GM19324 (cell line): ENCODE data around the gene SELE.
A peak's percentile ranks its signal among the peaks of the same experiment; 100 is the strongest.
"Not testable (repeated sequence)": the region's sequence is repeated elsewhere in the genome, so short reads cannot be mapped to it uniquely, and the experiment has no call there.

Experiments
- ATAC-seq: cut with Tn5 transposase; IDR thresholded peaks from one replicate; pipeline ENCODE4 v1.9.1; 2021; ENCODE audit warnings: mild to moderate bottlenecking, moderate library complexity; ENCODE audit not compliant: unreplicated experiment, low FRiP score

Gene SELE

DNA sequence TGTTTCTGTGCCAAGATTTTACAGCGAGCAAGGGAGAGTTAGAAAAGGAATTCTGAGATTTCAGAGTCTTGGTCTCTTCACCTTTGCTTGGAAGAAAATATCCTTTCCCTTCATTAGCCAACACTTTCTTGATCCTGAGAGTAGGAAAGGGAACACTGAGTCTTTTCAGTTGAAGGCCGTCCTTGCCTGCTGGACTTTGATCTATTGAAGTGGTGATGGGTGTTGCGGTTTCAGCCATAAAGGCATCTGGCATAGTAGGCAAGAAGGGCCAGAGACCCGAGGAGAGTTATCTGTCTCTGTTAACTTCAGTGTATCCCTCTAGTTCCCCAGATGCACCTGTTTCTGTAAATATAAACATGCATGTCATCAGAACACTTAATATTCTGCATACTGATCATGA is 9.7 kb downstream of the SELE start:
- no peak for ATAC-seq

DNA sequence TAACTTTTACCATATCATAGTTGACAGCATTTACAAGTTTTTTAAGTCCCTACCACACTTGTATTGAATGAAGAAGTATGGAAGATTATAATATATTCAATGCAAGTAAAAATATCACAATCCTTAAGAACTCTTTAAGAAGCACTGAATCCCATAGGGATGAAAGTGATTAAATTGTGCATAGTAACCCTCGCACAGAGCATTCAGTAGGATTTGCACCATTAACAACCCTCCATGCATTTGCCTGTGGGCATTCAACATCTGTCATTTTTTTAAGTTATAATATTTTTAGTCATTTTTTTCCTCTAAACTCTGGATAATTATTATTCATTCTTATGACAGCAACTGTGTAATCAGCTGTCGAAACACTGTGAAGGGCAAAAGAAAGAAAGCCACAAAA is 10.1 kb downstream of the SELE start:
- ATAC-seq = no peak

DNA sequence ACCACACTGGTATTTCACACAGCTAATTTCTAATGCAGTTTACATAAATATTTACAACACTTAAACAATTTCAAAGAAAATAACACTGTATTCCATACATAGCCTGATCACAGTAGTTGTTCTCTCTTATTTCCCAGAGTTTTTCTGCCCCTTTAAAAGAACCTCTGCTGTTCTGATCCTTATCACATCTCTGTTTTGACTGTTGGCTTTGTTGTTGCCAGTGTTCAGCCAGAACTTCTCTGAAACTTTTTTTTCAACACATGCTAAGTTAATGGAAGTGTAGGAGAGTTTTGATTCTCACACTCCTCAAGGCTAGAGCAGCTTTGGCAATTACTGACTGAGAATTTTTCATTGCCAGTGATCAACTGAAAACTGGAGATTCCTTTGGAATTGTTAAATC is 11.1 kb downstream of the SELE start:
- ATAC-seq = no peak

DNA sequence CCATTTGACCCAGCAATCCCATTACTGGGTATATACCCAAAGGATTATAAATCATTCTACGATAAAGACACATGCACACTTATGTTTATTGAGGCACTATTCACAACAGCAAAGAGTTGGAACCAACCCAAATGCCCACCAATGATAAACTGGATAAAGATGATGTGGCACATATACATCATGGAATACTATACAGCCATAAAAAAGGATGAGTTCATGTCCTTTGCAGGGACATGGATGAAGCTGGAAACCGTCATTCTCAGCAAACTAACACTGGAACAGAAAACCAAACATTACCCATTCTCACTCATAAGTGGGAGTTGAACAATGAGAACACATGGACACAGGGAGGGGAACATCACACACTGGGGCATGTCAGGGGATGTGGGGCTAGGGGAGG is 18.8 kb downstream of the SELE start:
- not testable (repeated sequence) for ATAC-seq

DNA sequence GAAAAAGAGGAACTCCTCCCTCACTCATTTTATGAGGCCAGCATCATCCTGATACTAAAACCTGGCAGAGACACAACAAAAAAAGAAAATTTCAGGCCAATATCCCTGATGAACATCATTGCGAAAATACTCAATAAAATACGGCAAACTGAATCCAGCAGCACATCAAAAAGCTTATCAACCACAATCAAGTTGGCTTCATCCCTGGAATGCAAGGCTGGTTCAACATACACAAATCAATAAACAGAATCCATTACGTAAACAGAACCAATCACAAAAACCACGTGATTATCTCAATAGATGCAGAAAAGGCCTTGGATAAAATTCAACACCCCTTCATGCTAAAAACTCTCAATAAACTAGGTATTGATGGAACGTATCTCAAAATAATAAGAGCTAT is 20.8 kb downstream of the SELE start:
- not testable (repeated sequence) for ATAC-seq

DNA sequence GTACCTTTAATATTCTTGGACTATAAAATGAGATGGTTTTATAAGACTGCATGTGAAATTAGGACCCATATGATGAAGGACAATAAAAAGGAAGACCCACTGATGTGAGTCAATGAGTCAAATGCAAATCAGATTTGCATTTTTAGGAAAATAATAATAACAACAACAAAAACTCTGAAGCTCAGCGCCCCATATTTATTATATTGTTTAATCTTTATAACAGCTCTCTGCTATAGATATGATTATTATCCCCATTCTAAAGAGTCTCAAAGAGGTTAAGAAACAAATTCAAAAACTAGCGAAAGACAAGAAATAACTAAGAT is 21.6 kb downstream of the SELE start:
- ATAC-seq = no peak

DNA sequence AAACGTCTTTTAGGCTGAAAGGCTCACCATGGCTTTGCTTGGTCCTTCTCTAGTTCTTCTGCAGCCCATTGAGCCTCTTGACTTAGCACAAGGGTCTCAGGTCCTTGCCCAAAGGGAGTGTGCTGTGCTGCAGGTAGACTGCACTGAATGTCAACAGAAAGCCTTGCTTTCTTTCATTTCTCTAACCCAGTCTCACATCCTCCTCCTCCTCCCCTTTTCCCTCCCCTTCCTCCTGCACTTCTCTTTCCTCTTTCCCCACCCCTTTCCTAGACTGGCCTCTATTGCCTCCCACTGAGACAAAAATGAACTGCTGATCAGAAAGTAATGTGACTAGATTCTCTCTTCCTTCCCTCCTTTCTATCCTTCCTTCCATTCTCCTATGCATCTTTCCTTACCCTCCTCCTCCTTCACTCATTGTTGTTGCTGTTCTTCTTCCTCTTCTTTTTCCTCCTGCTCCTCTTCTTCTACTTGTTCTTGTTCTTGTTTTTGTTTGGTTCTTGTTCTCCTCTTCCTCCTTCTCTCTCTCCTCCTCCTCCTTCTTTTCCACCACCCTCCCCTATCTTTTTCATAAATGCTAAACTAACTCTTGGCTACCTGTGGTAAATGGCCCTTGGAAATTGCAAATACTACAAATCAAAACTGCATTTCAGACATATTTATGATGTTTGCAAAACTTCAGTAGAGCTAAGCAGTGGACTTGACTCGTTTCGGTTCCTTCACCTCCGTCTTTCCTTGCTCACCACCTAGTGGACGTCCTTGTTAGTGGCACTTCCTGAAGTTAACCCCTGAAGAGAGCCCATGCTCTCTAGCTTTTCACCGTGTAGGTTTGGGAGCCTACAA is 22.2 kb downstream of the SELE start, which contains the start of gene SELL:
Gene SELL, minus strand, starts transcription at position 152 of the 840 bp plus-strand sequence. Its CDS starts 122 bp downstream, at position 30.
- peak; percentile 82 for ATAC-seq

DNA sequence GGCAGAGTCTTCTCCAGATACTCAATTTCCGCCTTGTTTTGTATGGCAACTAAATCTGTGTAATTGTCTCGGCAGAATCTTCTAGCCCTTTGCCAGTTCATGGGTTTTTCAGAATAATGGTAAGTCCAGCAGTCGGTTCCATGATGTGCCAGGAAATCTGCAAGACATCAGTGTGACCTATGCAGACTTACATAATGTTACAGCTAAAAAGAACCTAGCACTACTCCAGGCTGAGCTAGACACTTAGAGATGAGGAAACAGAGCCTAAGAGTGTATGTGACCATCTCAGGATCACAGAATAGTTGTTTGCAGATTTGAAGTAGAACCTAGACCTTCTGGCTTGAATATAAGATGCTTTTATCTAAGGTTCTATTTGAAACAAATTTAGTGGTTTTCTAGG is 25.2 kb downstream of the SELE start:
- ATAC-seq = no peak

DNA sequence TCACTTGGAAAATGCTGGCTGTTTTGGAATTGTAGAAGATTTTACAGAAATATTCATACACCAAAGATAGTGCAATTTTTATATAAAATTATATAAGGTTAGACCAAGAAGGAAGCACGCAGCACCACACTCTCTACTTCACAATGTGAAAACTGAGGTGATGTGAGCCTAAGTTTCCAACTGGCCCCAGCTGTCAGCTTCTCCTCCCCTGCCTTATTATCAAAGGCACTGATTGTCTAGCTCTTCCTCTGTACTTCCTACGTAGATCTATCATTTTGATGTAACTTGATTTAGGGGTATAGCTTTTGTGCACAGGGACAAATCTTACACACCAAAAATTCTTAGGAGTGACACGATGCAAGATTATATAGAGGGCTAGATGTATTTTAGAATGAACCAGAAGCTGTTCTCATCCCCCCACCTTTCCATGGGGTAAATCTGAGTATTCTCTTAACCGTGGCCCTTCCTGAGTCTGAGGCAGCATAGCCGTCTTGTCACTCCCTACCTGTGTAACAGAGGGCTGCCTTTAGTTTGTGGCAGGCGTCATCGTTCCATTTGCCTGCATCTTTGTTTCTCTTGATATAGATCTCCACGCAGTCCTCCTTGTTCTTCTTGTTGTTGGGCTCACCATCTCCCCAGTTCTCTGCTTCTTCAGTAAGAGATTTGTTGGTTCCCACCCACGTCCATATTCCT is 25.8 kb downstream of the SELE start:
- ATAC-seq = no peak

DNA sequence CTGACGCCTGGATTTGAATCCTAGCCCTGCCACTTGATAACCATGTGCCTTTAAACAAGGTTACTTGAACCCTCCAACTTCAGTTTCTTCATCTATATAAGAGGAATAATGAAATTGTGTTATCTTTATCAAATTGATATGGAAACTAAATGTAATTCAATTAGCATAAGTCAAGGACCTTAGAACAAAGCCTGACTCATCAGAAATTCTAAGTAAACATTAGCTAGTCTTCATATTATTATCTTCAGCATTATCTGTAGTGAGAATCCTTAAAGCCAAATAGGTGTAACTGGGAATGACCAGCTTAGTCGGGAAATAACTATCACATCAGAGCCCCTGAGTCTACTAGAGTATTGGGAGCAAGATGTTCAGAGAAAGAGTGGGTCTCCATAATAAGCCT is 29.1 kb downstream of the SELE start:
- ATAC-seq = no peak

DNA sequence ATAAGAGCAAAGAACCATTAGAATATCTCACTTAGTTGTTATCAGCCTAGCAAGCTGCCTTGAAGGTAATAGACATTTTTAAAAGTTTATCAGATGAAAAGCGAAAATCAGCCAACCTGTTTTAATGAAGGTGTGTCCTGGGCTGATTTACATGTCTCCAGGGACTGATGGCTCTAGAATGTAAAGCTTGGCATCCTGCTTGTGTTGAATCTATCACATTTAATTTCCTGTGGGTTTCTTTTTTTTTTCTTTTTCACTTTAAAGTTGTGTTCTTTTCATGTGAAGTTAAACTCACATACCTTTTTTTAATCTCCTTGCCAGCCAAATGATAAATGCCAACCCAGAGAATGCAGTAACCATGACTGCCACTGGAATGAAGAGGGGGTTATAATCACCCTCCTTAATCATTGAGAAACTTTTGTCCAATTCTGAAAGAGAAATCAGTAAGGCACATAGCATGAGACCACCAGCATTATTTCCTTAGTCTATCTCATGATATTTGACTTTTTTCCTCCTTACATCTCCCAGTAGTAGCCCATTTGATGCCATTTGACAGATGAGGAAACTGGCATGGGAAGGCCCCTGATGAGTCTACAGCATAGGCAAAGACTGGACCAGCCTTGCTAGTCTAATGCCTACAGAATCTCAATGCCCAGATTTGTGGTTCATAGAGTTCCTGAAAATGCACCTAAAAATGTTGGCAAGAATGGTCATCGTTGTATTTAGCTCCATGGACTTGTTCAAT is 32.4 kb downstream of the SELE start:
- no peak for ATAC-seq

DNA sequence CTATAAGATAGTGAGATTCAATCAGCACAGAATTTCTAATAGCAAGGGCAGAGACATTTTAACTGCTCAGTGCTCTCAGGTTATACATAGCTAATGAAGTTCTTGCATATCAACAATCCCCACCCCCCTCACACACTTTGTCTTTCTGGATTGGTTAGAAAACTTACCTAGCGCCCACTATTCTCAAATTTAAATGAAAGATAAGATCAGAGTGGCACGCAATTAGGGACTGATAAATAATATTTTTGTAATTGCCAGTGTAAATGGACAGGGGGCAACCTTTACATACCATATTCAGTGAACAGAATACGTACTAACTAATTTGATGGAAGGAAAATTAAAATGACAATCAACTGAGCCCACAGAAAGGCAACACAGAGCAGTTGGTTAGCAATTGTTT is 34.2 kb downstream of the SELE start:
- ATAC-seq = no peak

DNA sequence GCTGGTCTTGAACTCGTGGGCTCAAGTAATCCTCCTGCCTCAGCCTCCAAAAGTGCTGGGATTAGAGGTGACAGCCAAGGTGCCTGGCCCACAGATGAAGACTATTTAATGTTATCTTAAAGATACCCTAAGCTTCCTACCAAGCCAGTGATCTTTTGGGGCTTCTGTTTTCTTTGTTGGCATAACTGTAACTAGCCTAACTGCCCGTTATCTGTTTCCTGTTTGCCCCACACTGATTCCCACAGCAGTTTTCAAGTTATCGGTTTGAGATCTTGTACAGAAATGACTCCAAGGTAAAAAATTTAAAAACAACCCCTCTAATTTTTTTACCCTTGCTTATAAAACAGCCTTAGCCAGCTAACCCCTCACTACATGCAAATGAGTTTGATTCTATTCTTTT is 34.9 kb downstream of the SELE start:
- ATAC-seq = no peak

DNA sequence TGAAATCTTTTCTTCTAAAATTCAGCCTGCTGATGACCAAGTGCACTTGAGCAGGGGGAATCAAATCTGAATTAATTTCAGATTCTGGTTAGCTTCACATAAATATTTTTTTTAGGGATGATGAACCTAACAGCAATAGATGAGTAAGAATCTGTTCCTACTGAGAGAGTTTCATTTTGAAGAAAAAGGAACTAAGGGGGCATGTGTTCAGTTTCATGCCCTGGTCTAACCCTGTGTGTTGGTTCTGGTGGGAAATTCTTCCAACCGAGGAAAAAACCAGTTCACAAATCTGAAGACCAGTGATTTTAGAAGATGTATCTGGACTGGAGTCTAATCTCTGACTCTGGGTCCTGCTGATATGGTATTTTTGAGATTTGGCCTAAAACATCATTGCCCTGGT is 36.1 kb downstream of the SELE start:
- no peak for ATAC-seq

DNA sequence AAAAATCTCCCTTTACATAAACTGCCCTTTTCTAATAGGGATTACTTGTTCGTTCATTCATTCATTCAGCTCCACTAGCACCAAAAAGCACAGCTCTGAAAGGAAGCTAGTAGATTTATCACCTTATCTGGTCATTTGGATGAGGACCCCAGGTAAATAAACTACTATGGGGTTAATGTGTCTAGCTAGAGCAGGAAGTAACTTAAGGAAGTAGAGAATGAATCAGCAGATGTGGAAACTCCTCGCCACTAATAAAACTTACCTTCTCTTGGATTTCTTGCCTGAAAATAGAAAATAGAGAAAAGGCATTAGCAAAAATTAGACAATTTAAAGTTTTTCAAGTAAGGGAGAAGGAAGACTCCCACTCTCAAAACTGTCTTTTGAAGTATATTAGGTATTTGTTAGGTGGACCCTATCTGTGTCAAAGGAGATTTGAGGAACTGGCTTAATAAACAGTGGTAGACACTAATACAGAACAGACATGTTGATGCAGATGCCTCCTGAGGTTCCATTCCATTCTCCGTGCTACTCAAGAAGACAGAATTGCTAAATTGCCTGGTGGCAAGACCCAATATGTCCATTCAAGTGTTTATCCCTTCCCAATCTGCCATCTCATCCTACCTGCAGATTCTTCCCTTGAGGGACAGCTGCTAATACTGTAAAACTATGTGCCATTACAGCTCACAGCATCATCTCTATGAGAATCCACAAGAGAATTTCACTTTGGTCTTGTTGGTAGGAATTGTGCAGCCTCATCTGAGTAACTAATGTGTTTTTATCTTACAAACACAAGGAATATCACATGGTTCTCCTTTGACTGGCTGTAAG is 37.4 kb downstream of the SELE start:
- no peak for ATAC-seq

DNA sequence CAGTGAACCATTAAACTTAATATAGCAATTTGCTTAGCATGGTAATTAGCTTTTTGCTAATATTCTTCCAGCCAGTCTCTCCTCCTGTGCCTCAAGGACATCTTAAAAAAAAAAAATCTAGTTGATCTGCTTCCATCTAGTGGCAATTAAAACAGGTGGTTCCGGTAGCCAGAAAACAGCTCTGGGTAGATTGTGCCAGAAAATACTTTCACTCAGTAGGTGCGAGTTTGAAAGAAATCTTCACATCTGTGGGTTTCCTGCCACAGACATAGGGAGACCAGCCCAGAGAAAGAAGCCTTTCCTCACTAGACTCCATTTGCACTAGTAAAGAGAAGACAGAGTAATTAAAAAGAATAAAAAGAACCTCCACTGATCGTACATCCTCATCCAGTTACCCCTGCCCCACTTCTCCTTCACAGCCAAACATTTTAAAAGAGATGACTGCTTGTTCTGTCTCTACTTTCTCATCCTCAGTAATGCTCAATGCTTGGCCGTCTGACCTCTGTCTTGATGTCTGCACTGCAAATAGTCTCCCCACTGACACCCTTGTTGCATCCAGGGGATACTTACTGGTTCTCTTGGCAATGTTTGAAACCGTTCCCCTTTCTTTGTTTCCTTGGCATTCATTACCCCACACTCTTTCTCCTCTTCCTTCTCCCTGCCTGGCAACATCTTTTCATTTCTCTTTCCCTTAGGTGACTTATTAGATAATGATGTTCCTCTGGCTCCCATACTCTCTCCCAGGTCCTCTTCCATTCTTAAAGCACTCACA is 39.4 kb downstream of the SELE start:
- ATAC-seq = peak; percentile 51

DNA sequence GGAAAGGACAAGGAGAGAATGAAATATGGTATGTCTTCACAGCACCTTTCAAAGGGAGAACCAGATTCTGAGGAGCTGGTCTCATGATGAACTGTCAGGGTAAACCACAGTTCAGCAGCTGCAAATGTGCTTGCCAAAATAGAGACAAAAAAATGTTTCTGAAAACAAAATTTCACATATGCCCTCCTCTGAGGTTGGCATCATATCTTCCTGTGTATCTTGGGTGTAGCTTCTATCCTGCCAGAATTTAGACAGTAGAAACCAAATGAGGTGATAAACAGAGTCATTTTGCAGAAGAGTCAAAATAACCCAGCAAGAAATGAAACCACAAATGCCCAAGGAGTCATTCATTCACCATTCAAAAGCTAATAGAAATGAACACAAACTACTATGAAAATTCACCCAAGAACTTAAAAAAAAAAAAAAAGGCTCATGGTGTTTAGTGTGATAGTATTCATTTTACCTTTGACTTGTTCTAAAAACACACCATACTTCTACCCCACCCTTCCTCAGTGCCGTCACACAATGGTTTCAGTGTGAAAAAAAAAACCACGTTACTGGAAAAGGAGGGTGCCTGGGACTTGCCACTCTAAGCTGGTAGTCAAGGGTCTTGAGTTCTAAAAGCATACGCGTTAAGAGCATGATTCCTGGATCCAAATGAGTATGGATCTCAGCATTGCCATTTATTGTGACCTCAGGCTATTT is 41.0 kb downstream of the SELE start:
- ATAC-seq = peak; percentile 36

DNA sequence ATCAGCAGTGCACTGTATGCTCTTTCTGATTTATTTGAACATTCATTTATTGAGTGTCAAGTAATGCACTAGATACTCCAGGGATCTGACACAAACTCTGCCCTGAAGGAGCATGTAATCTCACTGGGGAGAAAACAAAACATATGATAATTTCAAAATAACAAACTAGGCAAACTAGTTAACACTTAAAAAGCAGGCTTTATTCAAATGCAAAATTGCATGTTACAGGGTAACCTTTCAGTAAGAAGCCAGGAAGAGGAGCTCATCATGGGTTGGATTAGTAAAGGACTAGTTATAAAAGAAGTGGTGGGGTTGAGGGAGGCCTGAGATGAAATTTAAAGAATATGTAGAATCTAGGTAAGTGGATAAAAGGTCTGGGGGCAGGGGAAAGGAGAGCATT is 43.4 kb downstream of the SELE start:
- ATAC-seq = no peak

DNA sequence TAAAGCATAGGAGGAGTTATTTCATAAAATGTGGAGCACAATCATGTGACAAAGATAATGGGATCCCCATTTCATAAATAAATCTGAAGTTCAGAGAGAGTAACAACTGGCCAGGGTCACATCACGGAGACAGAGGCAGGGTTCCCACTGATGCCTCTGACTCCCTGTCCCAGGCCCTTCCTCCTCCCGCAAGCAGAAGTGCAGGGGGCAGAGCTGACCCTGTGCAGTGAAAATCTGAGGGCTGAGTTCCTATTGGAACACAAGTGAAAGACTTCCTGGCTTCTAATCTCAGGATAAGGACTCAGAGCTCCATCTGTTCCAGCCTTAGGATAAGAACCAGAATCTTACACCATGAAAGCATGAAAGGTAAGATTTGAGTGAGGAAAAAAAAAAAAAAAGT is 44.5 kb downstream of the SELE start:
- ATAC-seq = no peak
